Pancreas (tissue), 10 donors: ENCODE data around the gene TMEM63B. TPM values are rescaled to one million over a fixed set of nuclear protein-coding genes. Genes with fewer than 3 reads are reported as not detected.

ENCODE experiments used
- ATAC-seq, 4 donors: fragments of 200-7000 bp; cut with Tn5 transposase; one replicate each; pipeline versions ENCODE4 v1.8.0 to v1.9.1; 2020; ENCODE audit warnings: mild to moderate bottlenecking in 4 of 4, moderate library complexity in 4 of 4
- DNase-seq, 6 donors: peaks; one replicate each; pipeline ENCODE4 v3.0.0-alpha.2; 2020
- FAIRE-seq: peaks from 2 replicates; lab custom pipeline; 2012; peaks lifted over from hg19 to GRCh38; lab: Jason Lieb, UNC
- H3K27ac ChIP-seq, 4 donors: fragments of 200-600 bp; sonication (generic); 1 replicate in 3 of 4; 2 replicates in 1 of 4; pipeline versions ENCODE4 v1.5.0 to v1.8.0; 2020
- H3K27me3 ChIP-seq, 4 donors: fragments of 200-600 bp; one replicate each; pipeline ENCODE4 v1.8.0; 2021
- H3K36me3 ChIP-seq, 3 donors: fragments of 200-600 bp; sonication (generic) in 1 of 3; one replicate each; pipeline versions ENCODE4 v1.5.0 to v1.8.0; 2020 to 2021
- H3K4me1 ChIP-seq, 3 donors: fragments of 200-600 bp; one replicate each; pipeline ENCODE4 v1.8.0; 2021
- H3K4me3 ChIP-seq, 4 donors: fragments of 200-600 bp; sonication (generic) in 2 of 4; one replicate each; pipeline versions ENCODE4 v1.5.0 to v1.8.0; 2020 to 2021
- H3K9me3 ChIP-seq, 4 donors: fragments of 200-600 bp; one replicate each; pipeline ENCODE4 v1.8.0; 2021
- CTCF ChIP-seq, 4 donors: fragments of 200-600 bp; sonication (generic) in 3 of 4; IDR thresholded peaks; one replicate each; pipeline versions ENCODE4 v1.5.0 to v1.8.0; 2021; ENCODE audit warnings: antibody characterized with exemption in 4 of 4
- WGBS, 2 donors: extraction: QIAGEN DNeasy Blood & Tissue Kit; methylation state at CpG; one replicate each; pipeline ENCODE4 v1.1.7; 2013; 5-methylcytosine and 5-hydroxymethylcytosine counted together
- intact Hi-C, 3 donors: fragments of 100-400 bp; cut with DNase I; formaldehyde crosslinking; loops; one replicate each; pipeline versions ENCODE4 v1.11.1 to v1.14.2; 2022
- polyA plus RNA-seq, 2 donors: library from polyadenylated mRNA; stranded (reverse); fragments of 200-250 nt; gene quantifications; one replicate each; pipeline ENCODE4 v1.2.3, GENCODE V29; 2013
- total RNA-seq, 6 donors: library from RNA; stranded (reverse); fragmentation: NEBNext Ultra II Directional in 4 of 6; extraction: Animal tissue kit (Norgen Biotek cat#: 25700) in 4 of 6; gene quantifications; one replicate each; pipeline versions ENCODE4 v1.2.1 to v1.2.4, GENCODE V29; 2021 to 2023
- donor health status: healthy with polysubstance abuse.
- donor health status: DM: no; HTN: no; CAD: no; lungs with moderate emphysema.
- donor health status: DM: no; HTN: no; CAD: no.
- donor health status: control.
- donor health status: control.
- donor health status: Bipolar disorder and iron deficiency.
- donor health status: DM: yes; HTN: yes; CAD: no.
- donor health status: DM: no; HTN: no; CAD: no.
- donor health status: DM: no; HTN: no; CAD: no.
- donor health status: DM: yes; HTN: yes; CAD: no.

TMEM63B gene
- total and polyA plus RNA-seq, 8 donors: 7.2 to 19.9 (median 11.9) TPM

- 25 to 33% methylated on average over 2 of the region's 2 CpGs for WGBS, 2 donors
- no peak for FAIRE-seq
- no peak for TF ChIP-seq CTCF (IDR thresholded peaks at IDR 0.05)
- no peaks in the 10 kb centered on the region for H3K27me3 ChIP-seq
- H3K9me3 ChIP-seq: no peaks in the 10 kb centered on the region
- no peaks in the 10 kb centered on the region for H3K36me3 ChIP-seq
- ATAC-seq: no peak
- no peak overlapping the region for H3K4me3 ChIP-seq
- intact Hi-C loops: no loop called here
- H3K27ac ChIP-seq: no peak overlapping the region
- no peak for DNase-seq
- H3K4me1 ChIP-seq: peaks cover 0 to 25% (median 17%) of the 10 kb centered on the region in 3 donors
These were observed 2.5 kb downstream of the TMEM63B start for GRCh38 chr6:44129841-44130322.

DNA sequence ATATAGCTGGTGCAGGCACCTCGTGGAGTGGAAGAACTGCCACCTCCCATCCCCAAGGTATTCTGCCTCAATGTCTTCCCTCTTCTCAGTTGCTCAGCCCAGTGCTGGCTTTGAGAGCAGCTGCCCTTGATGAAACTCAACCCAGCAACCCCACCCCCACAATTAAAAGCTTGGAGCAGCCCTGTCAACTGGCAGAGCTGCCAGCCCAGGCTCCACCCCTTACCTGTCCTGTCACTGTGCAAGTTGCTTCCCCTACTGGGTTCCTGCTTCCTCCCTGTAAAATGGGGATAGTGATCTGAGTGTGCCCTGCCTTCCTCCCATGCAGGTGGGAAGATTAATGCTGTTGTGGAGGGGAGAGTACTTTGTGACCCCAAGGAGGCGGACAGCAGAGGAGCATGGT, 4.5 kb downstream of the TMEM63B start:
- no peak for TF ChIP-seq CTCF (IDR thresholded peaks at IDR 0.05)
- no peak for FAIRE-seq
- no peak for DNase-seq
- 71 to 76% methylated on average over 2 of the region's 2 CpGs for WGBS, 2 donors
- no peaks in the 10 kb centered on the region for H3K27me3 ChIP-seq
- no peak overlapping the region for H3K4me3 ChIP-seq
- no peak for ATAC-seq
- intact Hi-C loops: no loop called here
- no peak overlapping the region for H3K27ac ChIP-seq
- H3K4me1 ChIP-seq: peaks cover 0 to 12% (median 10%) of the 10 kb centered on the region in 3 donors
- no peaks in the 10 kb centered on the region for H3K36me3 ChIP-seq
- no peaks in the 10 kb centered on the region for H3K9me3 ChIP-seq

DNA sequence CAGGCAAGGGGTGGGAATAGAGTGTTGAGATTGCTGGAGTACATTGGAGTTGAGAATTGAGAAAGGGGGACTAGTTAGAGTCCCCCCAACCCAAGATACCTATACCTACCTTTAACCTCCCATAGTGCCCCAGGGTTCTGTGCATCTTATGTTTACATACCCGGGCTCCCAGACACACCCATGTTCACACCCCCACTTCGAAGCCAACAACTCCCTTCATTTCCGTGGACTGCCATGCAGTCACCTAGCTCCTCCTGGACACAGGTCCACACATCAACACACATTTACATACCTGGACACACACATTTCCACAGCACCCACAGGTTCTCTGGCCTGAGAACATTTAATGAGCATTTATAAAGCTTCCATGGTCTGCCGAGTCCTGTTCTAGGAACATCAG, 5.1 kb downstream of the TMEM63B start:
- ATAC-seq (no peak), DNase-seq (no peak), FAIRE-seq (no peak)
- H3K4me1 ChIP-seq: peaks cover 0 to 12% (median 10%) of the 10 kb centered on the region in 3 donors
- no peak overlapping the region for H3K4me3 ChIP-seq
- no peaks in the 10 kb centered on the region for H3K9me3 ChIP-seq
- intact Hi-C loops: no loop called here
- 70 to 74% methylated on average over 4 of the region's 4 CpGs for WGBS, 2 donors
- no peak for TF ChIP-seq CTCF (IDR thresholded peaks at IDR 0.05)
- H3K36me3 ChIP-seq: no peaks in the 10 kb centered on the region
- no peaks in the 10 kb centered on the region for H3K27me3 ChIP-seq
- no peak overlapping the region for H3K27ac ChIP-seq

- Histone ChIP-seq H3K27ac (no peak overlapping the region), H3K27me3 (no peaks in the 10 kb centered on the region), H3K9me3 (no peaks in the 10 kb centered on the region), H3K4me1 (peaks cover 0 to 12% (median 10%) of the 10 kb centered on the region in 3 donors), H3K4me3 (no peak overlapping the region), H3K36me3 (no peaks in the 10 kb centered on the region)
- TF ChIP-seq CTCF (IDR thresholded peaks at IDR 0.05): no peak
- peak; percentile 59 to 89 (median 83) for ATAC-seq
- intact Hi-C loops: no loop called here
- 53 to 56% methylated on average over 9 of the region's 9 CpGs for WGBS, 2 donors
- DNase-seq: peak in 1 of 6 donors; percentile 38
- FAIRE-seq: no peak
These were observed 5.9 kb downstream of the TMEM63B start for GRCh38 chr6:44133003-44133931.
